ENCODE data around the gene SLC4A7.
"Not testable (repeated sequence)": the region's sequence is repeated elsewhere in the genome, so short reads cannot be mapped to it uniquely, and the experiment has no call there.

The SLC4A7 gene

GRCh38 chr3:27392414-27392813, 91.8 kb downstream of the SLC4A7 start:
- not testable (repeated sequence) for H3K4me3 Mint-ChIP-seq; H3K9me3 Mint-ChIP-seq; DNase-seq; H3K27me3 Mint-ChIP-seq; H3K4me1 Mint-ChIP-seq (ENCODE audit: low read depth in 2 of 2); ATAC-seq (replicated peaks)
- peak overlapping the region; percentile 9 to 31 for H3K27ac Mint-ChIP-seq
- H3K36me3 Mint-ChIP-seq (ENCODE audit: insufficient read depth): peaks cover 59% of the 10 kb centered on the region

- H3K27me3 Mint-ChIP-seq: no peaks in the 10 kb centered on the region
Observed at GRCh38 chr3:27391796-27392195, 92.4 kb downstream of the SLC4A7 start.

GRCh38 chr3:27387625-27388024, 96.6 kb downstream of the SLC4A7 start:
- Mint-ChIP-seq H3K27ac (peak overlapping the region; percentile 29 to 73), H3K9me3 (no peaks in the 10 kb centered on the region), H3K4me1 (ENCODE audit: low read depth in 2 of 2) (no peaks in the 10 kb centered on the region), H3K27me3 (no peaks in the 10 kb centered on the region), H3K4me3 (no peak overlapping the region), H3K36me3 (ENCODE audit: insufficient read depth) (peaks cover 70% of the 10 kb centered on the region)
- DNase-seq (no peak), ATAC-seq (replicated peaks) (no peak)

More at GRCh38 chr3:27391796-27392195, 92.4 kb downstream of the SLC4A7 start:
- Mint-ChIP-seq H3K4me1 (ENCODE audit: low read depth in 2 of 2) (peaks cover 0 to 5% of the 10 kb centered on the region in 2 donors), H3K9me3 (no peaks in the 10 kb centered on the region), H3K27ac (peak overlapping the region; percentile 31 to 87), H3K36me3 (ENCODE audit: insufficient read depth) (peaks cover 57% of the 10 kb centered on the region), H3K4me3 (no peak overlapping the region)
- DNase-seq (no peak), ATAC-seq (replicated peaks) (no peak)

- Mint-ChIP-seq H3K9me3 (no peaks in the 10 kb centered on the region), H3K36me3 (ENCODE audit: insufficient read depth) (peaks cover 65% of the 10 kb centered on the region), H3K27me3 (no peaks in the 10 kb centered on the region), H3K4me1 (ENCODE audit: low read depth in 2 of 2) (no peaks in the 10 kb centered on the region), H3K4me3 (no peak overlapping the region), H3K27ac (no peak overlapping the region)
- DNase-seq (no peak), ATAC-seq (replicated peaks) (no peak)
Observed at GRCh38 chr3:27385504-27385903, 98.7 kb downstream of the SLC4A7 start.

- H3K4me1 Mint-ChIP-seq (ENCODE audit: low read depth in 2 of 2): no peaks in the 10 kb centered on the region
- H3K4me3 Mint-ChIP-seq: no peak overlapping the region
- no peak for DNase-seq
- H3K36me3 Mint-ChIP-seq (ENCODE audit: insufficient read depth): peaks cover 56% of the 10 kb centered on the region
- no peaks in the 10 kb centered on the region for H3K27me3 Mint-ChIP-seq
- no peak for ATAC-seq (replicated peaks)
- no peaks in the 10 kb centered on the region for H3K9me3 Mint-ChIP-seq
- peak overlapping the region in 1 of 2 donors; percentile 57 for H3K27ac Mint-ChIP-seq
Observed at GRCh38 chr3:27384191-27384590, 100.0 kb downstream of the SLC4A7 start.

- H3K36me3 Mint-ChIP-seq (ENCODE audit: insufficient read depth): peaks cover 42% of the 10 kb centered on the region
- no peak for DNase-seq
- H3K4me3 Mint-ChIP-seq: no peak overlapping the region
- H3K4me1 Mint-ChIP-seq (ENCODE audit: low read depth in 2 of 2): peaks cover 0 to 5% of the 10 kb centered on the region in 2 donors
- H3K9me3 Mint-ChIP-seq: no peaks in the 10 kb centered on the region
- ATAC-seq (replicated peaks): no peak
- H3K27ac Mint-ChIP-seq: peak overlapping the region in 1 of 2 donors; percentile 49
- no peaks in the 10 kb centered on the region for H3K27me3 Mint-ChIP-seq
Observed at GRCh38 chr3:27380433-27381357, 103.5 kb downstream of the SLC4A7 start.

- H3K9me3 Mint-ChIP-seq: no peaks in the 10 kb centered on the region
- no peaks in the 10 kb centered on the region for H3K27me3 Mint-ChIP-seq
- peaks cover 0 to 5% of the 10 kb centered on the region in 2 donors for H3K4me1 Mint-ChIP-seq (ENCODE audit: low read depth in 2 of 2)
- peaks cover 26% of the 10 kb centered on the region for H3K36me3 Mint-ChIP-seq (ENCODE audit: insufficient read depth)
- no peak overlapping the region for H3K4me3 Mint-ChIP-seq
- no peak for DNase-seq
- no peak for ATAC-seq (replicated peaks)
- H3K27ac Mint-ChIP-seq: peak overlapping the region in 1 of 2 donors; percentile 77
Observed at GRCh38 chr3:27378331-27378730, 105.9 kb downstream of the SLC4A7 start.

GRCh38 chr3:27376109-27376772, 107.9 kb downstream of the SLC4A7 start:
- no peak for ATAC-seq (replicated peaks)
- Mint-ChIP-seq H3K4me1 (ENCODE audit: low read depth in 2 of 2) (peaks cover 0 to 5% of the 10 kb centered on the region in 2 donors), H3K27ac (no peak overlapping the region), H3K9me3 (no peaks in the 10 kb centered on the region), H3K36me3 (ENCODE audit: insufficient read depth) (peaks cover 12% of the 10 kb centered on the region), H3K27me3 (no peaks in the 10 kb centered on the region), H3K4me3 (no peak overlapping the region)
- no peak for DNase-seq

GRCh38 chr3:27368831-27369607, 115.2 kb downstream of the SLC4A7 start, which contains the start of gene NEK10:
TSS of gene NEK10 (minus strand) at chr3:27369383. CDS start at chr3:27352882, 16,501 bp downstream.
- H3K36me3 Mint-ChIP-seq (ENCODE audit: insufficient read depth): peaks cover 9% of the 10 kb centered on the region
- DNase-seq (peak; percentile 91 to 94 (median 92)), ATAC-seq (replicated peaks) (peak; percentile 98)
- H3K9me3 Mint-ChIP-seq: no peaks in the 10 kb centered on the region
- H3K27me3 Mint-ChIP-seq: no peaks in the 10 kb centered on the region
- H3K4me1 Mint-ChIP-seq (ENCODE audit: low read depth in 2 of 2): peaks cover 14 to 15% of the 10 kb centered on the region in 2 donors
- H3K27ac Mint-ChIP-seq: peak within 1 kb of the TSS; percentile 89 to 90
- H3K4me3 Mint-ChIP-seq: peak within 1 kb of the TSS; percentile 92 to 97

- DNase-seq: no peak
- H3K4me1 Mint-ChIP-seq (ENCODE audit: low read depth in 2 of 2): peaks cover 14 to 15% of the 10 kb centered on the region in 2 donors
- no peaks in the 10 kb centered on the region for H3K9me3 Mint-ChIP-seq
- H3K36me3 Mint-ChIP-seq (ENCODE audit: insufficient read depth): peaks cover 6% of the 10 kb centered on the region
- no peaks in the 10 kb centered on the region for H3K27me3 Mint-ChIP-seq
- no peak overlapping the region for H3K27ac Mint-ChIP-seq
- no peak for ATAC-seq (replicated peaks)
- H3K4me3 Mint-ChIP-seq: no peak overlapping the region
Observed at GRCh38 chr3:27366062-27366591, 118.1 kb downstream of the SLC4A7 start.

GRCh38 chr3:27360113-27361078, 123.8 kb downstream of the SLC4A7 start:
- Mint-ChIP-seq H3K27me3 (no peaks in the 10 kb centered on the region), H3K36me3 (ENCODE audit: insufficient read depth) (no peaks in the 10 kb centered on the region), H3K27ac (peak overlapping the region in 1 of 2 donors; percentile 73), H3K4me3 (no peak overlapping the region), H3K4me1 (ENCODE audit: low read depth in 2 of 2) (peaks cover 6 to 17% of the 10 kb centered on the region in 2 donors), H3K9me3 (no peaks in the 10 kb centered on the region)
- no peak for ATAC-seq (replicated peaks)
- no peak for DNase-seq

- Mint-ChIP-seq H3K36me3 (ENCODE audit: insufficient read depth) (no peaks in the 10 kb centered on the region), H3K9me3 (no peaks in the 10 kb centered on the region), H3K4me1 (ENCODE audit: low read depth in 2 of 2) (peaks cover 6 to 21% of the 10 kb centered on the region in 2 donors), H3K27me3 (no peaks in the 10 kb centered on the region), H3K4me3 (peak overlapping the region in 1 of 2 donors; percentile 70), H3K27ac (peak overlapping the region in 1 of 2 donors; percentile 53)
- ATAC-seq (replicated peaks): no peak
- no peak for DNase-seq
Observed at GRCh38 chr3:27358372-27358771, 125.8 kb downstream of the SLC4A7 start.
